GM19467 (cell line): ENCODE measurements around the gene CFAP20DC.
"Not testable (repeated sequence)": the region's sequence is repeated elsewhere in the genome, so short reads cannot be mapped to it uniquely, and the experiment has no call there.

Source experiments
- ATAC-seq: cut with Tn5 transposase; IDR thresholded peaks from one replicate; pipeline ENCODE4 v1.9.1; 2021; ENCODE audit warnings: mild to moderate bottlenecking, moderate library complexity; ENCODE audit not compliant: unreplicated experiment

Gene CFAP20DC

DNA sequence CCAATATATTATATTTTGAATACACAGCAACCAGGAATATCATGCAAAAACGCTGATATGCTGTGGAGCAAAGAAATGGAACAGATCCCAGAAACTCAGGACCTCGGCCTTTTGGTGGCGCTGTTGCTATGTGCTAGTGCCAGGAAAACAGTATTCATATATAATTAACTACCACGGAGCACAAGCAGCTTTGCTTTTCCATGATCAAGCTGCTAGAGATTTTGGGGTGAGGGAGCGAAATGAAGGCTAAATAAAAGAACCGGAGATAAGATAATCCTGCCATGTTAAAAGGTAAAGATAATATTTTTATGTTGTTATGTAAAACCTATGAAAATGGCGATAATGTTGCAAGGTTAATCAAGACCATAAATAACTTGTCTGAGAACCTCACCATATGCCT, 225.5 kb downstream of the CFAP20DC start:
- ATAC-seq = no peak

DNA sequence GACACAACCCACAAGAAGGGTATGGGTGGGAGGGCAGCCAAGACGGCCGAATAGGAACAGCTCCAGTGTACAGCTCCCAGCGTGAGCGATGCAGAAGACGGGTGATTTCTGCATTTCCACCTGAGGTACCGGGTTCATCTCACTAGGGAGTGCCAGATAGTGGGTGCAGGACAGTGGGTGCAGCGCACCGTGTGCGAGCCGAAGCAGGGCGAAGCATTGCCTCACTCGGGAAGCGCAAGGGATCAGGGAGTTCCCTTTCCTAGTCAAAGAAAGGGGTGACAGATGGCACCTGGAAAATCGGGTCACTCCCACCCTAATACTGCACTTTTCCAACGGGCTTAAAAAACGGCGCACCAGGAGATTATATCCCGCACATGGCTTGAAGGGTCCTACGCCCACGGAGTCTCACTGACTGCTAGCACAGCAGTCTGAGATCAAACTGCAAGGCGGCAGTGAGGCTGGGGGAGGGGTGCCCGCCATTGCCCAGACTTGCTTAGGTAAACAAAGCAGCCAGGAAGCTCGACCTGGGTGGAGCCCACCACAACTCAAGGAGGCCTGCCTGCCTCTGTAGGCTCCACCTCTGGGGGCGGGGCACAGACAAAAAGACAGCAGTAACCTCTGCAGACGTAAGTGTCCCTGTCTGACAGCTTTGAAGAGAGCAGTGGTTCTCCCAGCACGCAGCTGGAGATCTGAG, 243.1 kb downstream of the CFAP20DC start:
- ATAC-seq = not testable (repeated sequence)

DNA sequence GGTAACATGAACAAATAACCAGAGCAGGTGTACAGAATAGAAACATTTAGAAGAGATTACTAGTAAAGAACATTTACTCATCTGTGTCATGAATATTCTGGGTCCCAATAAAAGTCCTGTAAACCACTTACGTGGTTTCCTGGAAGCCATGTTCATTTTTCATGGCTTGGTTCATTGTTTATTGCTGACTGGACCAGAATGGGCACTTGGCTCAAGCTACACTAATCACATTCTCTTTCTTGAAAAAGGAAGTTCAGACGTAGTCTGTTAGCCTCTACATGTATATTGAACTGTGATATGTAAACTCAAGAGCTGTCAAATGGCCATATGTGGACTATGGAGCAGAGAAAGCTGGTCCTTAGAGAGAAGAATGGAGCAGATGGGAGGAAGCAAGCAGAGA, 244.9 kb downstream of the CFAP20DC start:
- no peak for ATAC-seq

DNA sequence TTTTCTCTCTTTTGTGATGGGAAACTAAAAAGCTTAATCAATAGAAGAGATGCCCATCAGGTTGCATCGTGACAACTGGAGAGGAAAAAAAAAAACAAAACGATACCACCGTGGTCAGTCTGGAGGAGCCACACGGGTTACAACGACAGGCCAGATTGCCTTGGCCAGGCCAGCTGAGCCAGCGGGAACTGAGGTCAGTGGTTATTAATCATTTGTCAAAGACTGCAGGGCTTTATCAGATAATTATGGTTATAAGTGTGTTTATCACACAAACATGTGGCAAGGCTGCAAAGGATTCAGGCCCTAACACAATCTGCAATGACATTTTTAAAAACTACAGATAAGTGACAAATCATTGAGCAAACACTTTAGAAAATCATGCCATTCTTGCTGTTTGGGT, 248.3 kb downstream of the CFAP20DC start:
- no peak for ATAC-seq

DNA sequence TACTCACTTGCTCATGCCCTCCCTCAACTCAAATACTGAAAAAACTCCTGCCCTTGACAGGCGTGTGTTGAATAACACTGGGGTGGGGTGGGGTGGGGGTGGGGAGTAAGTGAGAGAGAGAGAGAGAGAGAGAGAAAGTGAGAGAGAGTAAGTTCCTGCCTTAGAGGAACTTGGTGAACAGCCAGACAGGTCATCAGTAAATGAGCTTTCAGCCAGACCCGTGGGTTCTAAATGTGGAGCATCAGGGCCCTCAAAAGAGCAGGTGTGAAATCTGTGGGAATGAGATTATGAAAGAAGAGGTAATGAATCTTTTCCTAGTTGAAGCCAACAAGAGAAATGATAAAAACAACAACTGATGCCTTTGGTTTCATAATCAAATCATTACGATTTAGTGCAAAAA, 248.9 kb downstream of the CFAP20DC start:
- no peak for ATAC-seq

DNA sequence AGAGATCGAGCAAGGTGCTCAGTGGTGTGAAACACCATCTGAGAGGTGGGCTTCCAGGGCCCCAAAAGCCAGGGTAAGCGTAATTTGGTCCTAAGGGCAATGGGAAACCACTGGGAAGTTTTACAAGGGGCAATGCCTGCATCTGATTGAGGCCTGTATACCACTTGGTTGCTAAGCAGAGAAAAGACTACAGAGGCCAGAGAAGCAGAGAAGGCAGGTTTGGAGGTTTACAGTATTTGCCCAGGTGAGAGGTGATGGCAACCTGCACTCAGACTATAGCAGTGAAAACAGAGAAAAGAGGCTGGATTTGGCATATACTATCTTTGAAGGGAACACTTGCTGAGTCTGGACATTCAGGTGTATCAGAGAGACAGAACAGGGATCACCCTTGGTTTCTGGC, 249.8 kb downstream of the CFAP20DC start:
- no peak for ATAC-seq

DNA sequence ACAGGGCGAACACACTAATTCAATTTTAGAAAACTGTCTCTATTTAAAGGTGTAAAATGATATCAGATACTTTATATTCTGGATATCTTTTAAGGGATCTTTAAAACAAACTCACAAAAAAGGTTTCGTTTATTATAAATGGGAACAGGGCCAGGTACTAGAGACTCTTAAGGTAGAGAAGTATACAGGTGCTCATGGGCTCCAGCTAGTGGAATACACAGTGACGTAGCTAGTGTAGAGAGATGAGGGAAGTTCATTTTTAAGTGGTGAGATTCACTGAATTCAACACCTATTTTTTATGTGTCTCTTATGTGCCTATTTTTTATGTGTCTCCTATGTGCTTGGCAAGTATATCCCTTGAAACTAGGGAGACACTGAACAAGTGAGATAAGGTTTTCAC, 250.6 kb downstream of the CFAP20DC start:
- ATAC-seq = no peak

DNA sequence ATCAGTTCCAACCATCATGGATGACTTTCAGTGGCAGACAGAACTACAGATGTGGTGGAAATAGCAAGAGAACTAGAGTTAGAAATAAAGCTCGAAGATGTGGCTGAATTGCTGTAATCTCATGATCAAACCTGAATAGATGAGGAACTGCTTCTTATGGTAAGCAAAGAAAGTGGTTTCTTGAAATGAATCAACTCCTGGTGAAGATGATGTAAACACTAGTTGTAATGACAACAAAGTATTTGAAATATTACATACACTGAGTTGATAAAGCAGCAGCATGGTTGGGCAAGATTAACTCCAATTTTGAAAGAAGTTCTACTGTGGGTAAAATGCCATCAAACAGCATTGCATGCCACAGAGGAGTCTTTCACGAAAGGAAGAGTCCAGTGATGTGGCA, 251.5 kb downstream of the CFAP20DC start:
- ATAC-seq = no peak

DNA sequence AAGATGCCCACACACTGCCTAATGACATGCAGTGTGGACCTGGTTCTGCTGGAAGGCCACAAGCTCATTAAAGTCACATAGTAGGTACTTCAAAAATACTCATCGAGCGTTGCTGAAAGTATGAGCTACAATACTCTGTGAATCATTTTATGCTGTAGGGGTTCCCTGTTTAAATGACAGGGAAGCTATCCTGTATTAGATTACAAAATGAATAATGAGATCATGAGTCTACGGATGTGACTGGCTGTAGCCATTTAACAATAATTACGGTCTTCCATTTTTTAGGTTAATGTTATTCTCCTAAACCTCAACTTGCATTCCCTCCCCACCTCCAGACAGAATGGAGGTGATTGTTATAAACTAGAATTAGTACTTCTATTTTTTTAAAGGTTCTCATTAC, 255.1 kb downstream of the CFAP20DC start:
- no peak for ATAC-seq

DNA sequence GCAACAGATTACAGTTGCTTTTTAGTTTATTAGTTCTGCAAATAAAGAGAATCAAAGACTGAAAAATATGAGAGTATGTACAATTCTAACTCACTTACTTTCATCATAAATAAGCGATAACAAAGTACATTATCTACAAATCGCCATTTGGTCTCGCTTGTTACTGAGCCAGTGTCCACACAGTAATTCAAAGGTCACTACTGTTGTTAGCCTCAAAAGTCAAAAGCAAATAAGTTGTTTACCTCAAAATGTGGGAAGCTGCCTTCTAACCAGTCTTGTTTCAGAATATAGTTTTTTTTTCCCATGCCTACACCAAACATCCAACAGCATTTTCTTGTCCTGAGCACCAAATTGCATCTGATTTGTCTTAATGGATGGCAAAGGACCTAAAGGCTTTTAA, 255.9 kb downstream of the CFAP20DC start:
- ATAC-seq = no peak

DNA sequence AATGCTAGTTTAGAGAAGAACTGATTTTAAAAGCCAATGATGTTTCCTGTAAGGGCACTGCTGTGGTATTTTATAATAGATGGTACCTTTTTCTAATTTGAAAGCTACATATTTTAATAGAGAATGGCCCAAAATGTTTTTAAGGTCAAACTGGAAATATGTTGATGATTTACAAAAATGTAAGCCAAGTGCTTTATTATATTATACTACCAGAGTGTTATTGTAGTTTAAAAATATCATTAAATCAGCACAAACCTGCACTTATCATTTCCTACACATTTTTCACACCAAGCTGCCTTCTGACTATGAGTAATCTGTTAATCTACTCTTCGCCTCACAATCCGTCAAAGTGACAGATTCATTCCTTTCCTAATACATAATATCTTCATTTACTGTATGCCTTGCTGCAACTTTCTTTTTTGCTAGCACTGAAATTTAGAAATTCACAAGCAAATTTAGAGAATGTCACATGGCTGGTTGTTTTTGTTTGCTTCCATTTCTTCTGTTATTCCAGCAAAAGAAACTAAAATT, 256.8 kb downstream of the CFAP20DC start:
- no peak for ATAC-seq

DNA sequence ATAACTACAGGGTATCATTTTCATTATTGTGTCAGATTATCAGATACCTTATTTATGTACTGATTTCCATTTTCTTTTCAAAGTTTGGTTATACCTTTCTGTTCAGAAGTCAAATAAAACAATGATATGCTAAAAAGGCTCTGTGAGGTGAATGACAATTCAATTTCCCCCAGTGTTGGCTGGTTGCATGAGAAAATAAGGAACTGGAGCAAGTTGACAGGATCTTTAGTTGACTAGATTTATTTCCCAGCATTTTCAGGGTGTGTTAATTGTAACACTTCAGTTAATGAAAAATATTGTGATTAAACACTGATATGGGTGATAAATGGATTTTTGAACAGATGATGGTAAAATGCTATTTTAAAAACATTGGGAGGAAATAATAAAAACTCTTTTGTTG, 260.4 kb downstream of the CFAP20DC start:
- no peak for ATAC-seq

DNA sequence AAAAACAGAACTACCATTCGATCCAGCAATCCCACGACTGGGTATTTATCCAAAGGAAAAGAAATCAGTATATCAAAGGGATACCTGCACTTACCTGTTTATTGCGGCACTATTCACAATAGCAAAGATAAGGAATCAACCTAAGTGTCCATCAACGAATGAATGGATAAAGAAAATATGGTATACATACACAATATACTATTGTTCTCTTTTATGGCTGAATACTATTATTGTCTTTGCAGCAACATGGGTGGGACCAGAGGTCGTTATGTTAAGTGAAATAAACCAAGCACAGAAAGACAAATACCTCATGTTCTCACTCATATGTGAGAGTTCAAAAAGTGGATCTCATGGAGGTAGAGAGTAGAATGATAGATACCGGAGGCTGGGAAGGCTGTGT, 264.9 kb downstream of the CFAP20DC start:
- ATAC-seq = no peak

DNA sequence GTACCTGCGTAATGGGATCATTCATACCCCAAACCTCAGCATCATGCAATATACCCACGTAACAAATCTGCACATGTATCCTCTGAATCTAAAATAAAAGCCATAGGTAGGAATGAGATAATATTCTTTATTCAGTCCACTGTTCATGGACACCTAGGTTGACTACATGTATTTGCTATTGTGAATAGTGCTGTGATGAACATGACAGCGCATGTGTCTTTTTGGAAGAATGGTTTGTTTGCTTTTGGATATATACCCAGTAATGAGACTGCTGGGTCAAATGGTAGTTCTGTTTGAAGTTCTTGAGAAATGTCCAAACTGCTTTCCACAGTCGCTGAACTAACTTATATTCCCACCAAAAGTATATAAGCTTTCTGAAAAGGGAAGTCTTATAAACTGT, 265.4 kb downstream of the CFAP20DC start:
- ATAC-seq = no peak

DNA sequence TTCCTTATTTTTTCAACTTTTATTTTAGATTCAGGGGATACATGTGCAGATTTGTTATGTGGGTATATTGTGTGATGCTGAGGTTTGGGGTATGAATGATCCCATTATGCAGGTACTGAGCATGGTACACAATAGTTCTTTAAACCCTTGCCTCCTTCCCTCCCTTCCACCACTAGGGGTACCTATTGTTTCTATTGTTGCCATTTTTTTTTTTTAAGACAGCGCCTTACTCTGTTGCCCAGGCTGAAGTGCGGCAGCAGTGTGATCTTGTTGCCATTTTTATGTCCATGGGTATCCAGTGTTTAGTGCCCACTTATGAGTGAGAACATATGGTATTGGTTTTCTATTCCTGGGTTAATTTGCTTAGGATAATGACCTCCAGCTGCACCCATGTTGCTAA, 266.0 kb downstream of the CFAP20DC start:
- no peak for ATAC-seq

DNA sequence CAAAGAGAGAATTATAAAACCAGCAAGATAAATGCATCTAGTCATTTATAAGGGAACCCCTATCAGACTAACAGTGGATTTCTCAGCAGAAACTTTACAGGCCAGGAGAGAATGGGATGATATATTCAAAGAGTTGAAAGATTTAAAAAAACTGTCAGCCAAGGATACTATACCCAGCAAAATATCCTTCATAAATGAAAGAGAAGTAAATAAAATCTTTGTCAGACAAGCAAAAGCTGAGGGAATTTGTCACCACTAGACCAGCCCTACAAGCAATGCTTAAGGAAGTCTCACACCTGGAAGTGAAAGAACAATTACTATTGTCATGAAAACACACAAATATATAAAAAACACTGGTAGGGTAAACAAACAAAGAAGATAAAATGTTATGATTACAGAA, 269.9 kb downstream of the CFAP20DC start:
- ATAC-seq = no peak

DNA sequence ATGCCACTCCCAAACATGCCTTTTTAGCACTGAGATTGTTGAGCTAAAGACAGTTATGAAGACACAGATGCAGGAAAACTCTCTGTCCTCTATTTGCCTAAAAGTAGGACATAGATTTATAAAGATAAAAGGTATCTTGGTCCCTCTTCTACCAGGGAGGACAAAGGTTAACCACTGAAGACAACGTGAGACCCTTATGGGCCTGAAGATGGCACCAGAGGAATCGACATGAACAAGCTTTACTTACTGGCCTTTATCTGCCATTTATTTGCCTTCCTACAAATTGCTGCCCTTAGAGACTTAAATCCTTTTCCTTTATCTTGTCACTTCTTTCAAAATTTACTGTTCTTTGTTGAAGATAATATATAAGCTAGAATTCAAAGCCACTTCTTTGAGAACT, 273.6 kb downstream of the CFAP20DC start:
- no peak for ATAC-seq

DNA sequence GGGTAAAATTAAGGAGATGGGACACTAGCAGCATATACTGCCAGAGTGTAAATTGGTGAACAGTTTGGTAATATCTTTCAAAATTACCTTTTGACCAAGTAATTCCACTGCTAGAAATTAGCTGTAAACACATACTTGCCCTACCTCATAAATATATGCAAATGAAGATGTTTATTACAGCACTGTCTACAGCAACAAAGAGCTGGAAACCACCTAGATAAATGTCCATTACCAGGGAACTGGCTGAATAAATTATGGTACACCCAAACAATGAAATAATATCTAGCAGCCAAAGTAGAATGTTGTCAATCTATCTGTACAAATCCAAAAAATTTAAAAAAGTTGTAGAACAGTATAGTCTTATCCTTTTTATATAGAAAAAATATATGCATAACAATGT, 277.4 kb downstream of the CFAP20DC start:
- ATAC-seq = no peak

DNA sequence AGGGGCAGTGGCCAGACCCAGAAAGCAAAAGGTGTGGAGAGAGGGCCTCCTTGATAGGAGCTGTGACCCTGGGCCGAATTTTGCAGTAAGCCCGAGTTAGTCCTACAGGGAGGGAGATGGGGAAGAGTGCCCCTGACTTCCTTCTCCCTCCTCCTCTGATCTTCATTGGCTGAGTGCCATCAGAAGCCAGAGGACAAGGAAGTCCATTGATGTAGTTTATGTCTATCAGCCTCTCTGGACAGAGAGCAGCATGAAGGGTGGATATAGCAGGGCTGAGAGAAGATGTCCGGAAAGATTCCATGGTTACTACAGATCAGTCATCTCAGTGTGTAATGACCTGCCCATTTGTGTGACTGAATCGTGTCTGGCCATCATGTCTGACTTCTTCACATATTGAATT, 280.8 kb downstream of the CFAP20DC start:
- ATAC-seq = no peak

DNA sequence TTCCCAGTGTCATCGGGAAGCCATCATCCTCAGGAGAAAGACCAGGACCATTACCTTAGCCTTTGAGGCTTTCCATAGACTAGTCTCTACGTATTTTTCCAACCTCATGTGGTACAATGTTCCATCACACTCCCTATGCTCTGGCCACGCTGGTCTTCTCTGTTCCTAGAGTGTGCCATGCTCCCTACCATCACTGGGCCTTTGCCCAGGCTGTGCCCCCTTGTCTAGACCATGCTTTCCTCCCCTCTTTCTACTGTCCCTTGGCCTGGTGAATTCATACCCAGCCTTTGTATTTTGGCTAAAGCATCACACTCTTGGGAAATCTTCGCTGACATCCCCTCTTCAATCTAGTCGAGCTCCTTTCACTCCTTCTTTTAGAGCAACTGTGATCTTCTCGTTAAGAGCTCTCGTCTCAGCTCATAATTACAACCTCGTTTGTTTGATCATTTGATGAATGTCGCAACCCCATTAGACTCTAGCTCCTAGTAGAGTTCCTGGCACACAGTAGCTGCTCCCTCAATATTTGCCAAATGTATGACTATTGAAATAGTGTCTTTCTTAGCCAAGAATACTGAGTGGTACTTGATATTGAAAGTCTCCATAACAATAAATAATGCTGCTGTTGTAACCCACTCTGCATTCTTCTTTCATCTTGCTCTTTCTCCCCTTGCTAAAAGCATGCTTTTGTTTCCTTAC, 283.1 kb downstream of the CFAP20DC start:
- no peak for ATAC-seq

DNA sequence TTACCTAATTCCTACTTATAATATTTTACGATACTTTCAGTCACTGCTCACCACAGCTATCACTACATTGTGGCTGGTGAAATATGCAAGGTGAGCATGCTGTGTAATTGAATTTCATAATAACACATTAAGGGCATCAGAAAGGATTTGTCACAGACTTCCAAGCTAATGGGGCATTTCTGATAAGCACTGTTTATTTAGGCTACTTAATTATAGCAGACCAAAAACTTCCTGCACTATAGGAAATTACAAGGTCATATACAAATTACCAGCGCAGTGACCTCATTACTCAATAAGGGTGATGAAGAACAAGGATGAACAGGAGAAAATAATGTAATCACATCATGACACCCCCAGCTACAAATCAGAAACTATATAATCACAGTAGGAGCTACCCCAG, 294.7 kb downstream of the CFAP20DC start:
- no peak for ATAC-seq

DNA sequence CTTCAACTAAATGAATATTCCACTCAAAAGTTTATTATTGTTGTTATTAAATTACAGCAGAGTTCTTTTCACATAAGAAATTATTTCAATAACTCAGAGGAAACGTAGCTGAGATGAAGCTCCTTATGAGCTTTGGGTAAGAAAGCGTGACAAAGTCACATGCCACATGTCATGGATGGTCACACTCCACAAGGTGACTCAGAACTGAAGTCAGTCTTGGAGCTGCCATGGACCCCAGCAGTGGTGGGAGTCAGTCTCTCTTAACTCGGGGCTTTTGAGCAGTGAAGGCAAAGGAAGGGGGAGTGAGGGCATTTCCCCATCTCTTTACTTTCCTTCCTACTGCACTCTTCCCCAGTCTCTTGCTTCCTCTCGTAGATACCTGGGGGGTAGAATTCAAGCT, 295.8 kb downstream of the CFAP20DC start:
- ATAC-seq = no peak
